SK-N-SH treated with all-trans-retinoic acid at 6 μM for 48 hours (cell line): Measurements from ENCODE around the gene MGME1.

Source experiments
- ARNTL ChIP-seq: fragments of 450-650 bp; formaldehyde crosslinking; IDR thresholded peaks from 2 replicates; pipeline ENCODE4 v1.5.0; 2020; ENCODE audit warnings: low read depth, mild to moderate bottlenecking, moderate library complexity, borderline replicate concordance
- CSDC2 ChIP-seq: fragments of 250-450 bp; sonication (Bioruptor Pico); IDR thresholded peaks from 2 replicates; pipeline ENCODE4 v1.5.0; 2020; ENCODE audit warnings: mild to moderate bottlenecking, moderate library complexity
- GLIS3 ChIP-seq: fragments of 250-450 bp; sonication (Bioruptor Pico); IDR thresholded peaks from 2 replicates; pipeline ENCODE4 v1.5.0; 2020; ENCODE audit warnings: mild to moderate bottlenecking, moderate library complexity
- ISL1 ChIP-seq: fragments of 250-450 bp; sonication (Bioruptor Pico); IDR thresholded peaks from 2 replicates; pipeline ENCODE4 v2.1.2; 2022; ENCODE audit warnings: mild to moderate bottlenecking, moderate library complexity
- RARB ChIP-seq: fragments of 250-450 bp; sonication (Bioruptor Pico); IDR thresholded peaks from 2 replicates; pipeline ENCODE4 v1.8.0; 2021; ENCODE audit warnings: mild to moderate bottlenecking, moderate library complexity
- TOX ChIP-seq: fragments of 250-450 bp; sonication (Bioruptor Pico); IDR thresholded peaks from 2 replicates; pipeline ENCODE4 v1.8.0; 2021; ENCODE audit warnings: mild to moderate bottlenecking, moderate library complexity, borderline replicate concordance
- ZFP3 ChIP-seq: fragments of 250-450 bp; sonication (Bioruptor Pico); IDR thresholded peaks from 2 replicates; pipeline ENCODE4 v1.5.0; 2020; ENCODE audit warnings: mild to moderate bottlenecking, moderate library complexity
- ZNF565 ChIP-seq: fragments of 450-650 bp; formaldehyde crosslinking; conservative IDR thresholded peaks from 2 replicates; pipeline ENCODE4 v1.5.0; 2020; ENCODE audit warnings: low read depth, mild to moderate bottlenecking, moderate library complexity
- ZNF70 ChIP-seq: fragments of 450-650 bp; formaldehyde crosslinking; IDR thresholded peaks from 2 replicates; pipeline ENCODE4 v1.5.0; 2020; ENCODE audit warnings: mild to moderate bottlenecking, moderate library complexity
- ZNF8 ChIP-seq: fragments of 450-650 bp; formaldehyde crosslinking; IDR thresholded peaks from 2 replicates; pipeline ENCODE4 v1.5.0; 2020; ENCODE audit warnings: mild to moderate bottlenecking, moderate library complexity
- TF ChIP-seq, protein P1 (sequence below): fragments of 250-450 bp; sonication (Bioruptor Pico); IDR thresholded peaks from 2 replicates; pipeline ENCODE4 v1.8.0; 2020; ENCODE audit warnings: mild to moderate bottlenecking, moderate library complexity, borderline replicate concordance
- TF ChIP-seq, protein P2 (sequence below): fragments of 250-450 bp; sonication (Bioruptor Pico); IDR thresholded peaks from 2 replicates; pipeline ENCODE4 v1.8.0; 2021; ENCODE audit warnings: low read depth, mild to moderate bottlenecking, moderate library complexity, borderline replicate concordance
- TF ChIP-seq, protein P3 (sequence below): fragments of 250-450 bp; sonication (Bioruptor Pico); IDR thresholded peaks from 2 replicates; pipeline ENCODE4 v1.5.0; 2020; ENCODE audit warnings: mild to moderate bottlenecking, moderate library complexity

DNA sequence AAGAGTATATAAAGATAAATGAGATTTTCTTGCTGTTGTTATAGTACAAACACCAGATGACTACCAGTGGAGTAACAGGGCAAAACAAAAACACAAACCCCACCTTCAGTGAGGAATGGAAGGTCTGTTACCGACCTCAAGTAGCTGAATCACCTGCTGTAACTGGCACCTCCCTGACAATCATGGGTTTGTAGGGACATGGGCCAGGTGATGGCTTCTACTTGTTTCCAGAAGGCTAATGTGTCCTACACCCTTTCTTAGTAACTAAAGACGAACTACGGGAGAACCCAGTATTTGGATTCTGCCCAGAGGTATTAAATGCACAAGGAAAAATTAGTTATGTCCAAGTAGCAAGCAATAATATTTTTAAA is 27.0 kb upstream of the MGME1 start:
- TF ChIP-seq ZNF565 (CRISPR knock-in tag) (no peak), RARB (no peak), GLIS3 (CRISPR knock-in tag) (no peak), TOX (CRISPR knock-in tag) (no peak), CSDC2 (CRISPR knock-in tag) (no peak), ZNF70 (CRISPR knock-in tag) (no peak), ZNF8 (CRISPR knock-in tag) (no peak), ZFP3 (CRISPR knock-in tag) (no peak), ISL1 (CRISPR knock-in tag) (no peak), ARNTL (CRISPR knock-in tag) (no peak)
- TF ChIP-seq, protein P1, sequence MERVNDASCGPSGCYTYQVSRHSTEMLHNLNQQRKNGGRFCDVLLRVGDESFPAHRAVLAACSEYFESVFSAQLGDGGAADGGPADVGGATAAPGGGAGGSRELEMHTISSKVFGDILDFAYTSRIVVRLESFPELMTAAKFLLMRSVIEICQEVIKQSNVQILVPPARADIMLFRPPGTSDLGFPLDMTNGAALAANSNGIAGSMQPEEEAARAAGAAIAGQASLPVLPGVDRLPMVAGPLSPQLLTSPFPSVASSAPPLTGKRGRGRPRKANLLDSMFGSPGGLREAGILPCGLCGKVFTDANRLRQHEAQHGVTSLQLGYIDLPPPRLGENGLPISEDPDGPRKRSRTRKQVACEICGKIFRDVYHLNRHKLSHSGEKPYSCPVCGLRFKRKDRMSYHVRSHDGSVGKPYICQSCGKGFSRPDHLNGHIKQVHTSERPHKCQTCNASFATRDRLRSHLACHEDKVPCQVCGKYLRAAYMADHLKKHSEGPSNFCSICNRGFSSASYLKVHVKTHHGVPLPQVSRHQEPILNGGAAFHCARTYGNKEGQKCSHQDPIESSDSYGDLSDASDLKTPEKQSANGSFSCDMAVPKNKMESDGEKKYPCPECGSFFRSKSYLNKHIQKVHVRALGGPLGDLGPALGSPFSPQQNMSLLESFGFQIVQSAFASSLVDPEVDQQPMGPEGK (CRISPR knock-in tag): no peak
- TF ChIP-seq, protein P2, sequence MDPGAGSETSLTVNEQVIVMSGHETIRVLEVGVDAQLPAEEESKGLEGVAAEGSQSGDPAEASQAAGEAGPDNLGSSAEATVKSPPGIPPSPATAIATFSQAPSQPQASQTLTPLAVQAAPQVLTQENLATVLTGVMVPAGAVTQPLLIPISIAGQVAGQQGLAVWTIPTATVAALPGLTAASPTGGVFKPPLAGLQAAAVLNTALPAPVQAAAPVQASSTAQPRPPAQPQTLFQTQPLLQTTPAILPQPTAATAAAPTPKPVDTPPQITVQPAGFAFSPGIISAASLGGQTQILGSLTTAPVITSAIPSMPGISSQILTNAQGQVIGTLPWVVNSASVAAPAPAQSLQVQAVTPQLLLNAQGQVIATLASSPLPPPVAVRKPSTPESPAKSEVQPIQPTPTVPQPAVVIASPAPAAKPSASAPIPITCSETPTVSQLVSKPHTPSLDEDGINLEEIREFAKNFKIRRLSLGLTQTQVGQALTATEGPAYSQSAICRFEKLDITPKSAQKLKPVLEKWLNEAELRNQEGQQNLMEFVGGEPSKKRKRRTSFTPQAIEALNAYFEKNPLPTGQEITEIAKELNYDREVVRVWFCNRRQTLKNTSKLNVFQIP (CRISPR knock-in tag): no peak
- TF ChIP-seq, protein P3, sequence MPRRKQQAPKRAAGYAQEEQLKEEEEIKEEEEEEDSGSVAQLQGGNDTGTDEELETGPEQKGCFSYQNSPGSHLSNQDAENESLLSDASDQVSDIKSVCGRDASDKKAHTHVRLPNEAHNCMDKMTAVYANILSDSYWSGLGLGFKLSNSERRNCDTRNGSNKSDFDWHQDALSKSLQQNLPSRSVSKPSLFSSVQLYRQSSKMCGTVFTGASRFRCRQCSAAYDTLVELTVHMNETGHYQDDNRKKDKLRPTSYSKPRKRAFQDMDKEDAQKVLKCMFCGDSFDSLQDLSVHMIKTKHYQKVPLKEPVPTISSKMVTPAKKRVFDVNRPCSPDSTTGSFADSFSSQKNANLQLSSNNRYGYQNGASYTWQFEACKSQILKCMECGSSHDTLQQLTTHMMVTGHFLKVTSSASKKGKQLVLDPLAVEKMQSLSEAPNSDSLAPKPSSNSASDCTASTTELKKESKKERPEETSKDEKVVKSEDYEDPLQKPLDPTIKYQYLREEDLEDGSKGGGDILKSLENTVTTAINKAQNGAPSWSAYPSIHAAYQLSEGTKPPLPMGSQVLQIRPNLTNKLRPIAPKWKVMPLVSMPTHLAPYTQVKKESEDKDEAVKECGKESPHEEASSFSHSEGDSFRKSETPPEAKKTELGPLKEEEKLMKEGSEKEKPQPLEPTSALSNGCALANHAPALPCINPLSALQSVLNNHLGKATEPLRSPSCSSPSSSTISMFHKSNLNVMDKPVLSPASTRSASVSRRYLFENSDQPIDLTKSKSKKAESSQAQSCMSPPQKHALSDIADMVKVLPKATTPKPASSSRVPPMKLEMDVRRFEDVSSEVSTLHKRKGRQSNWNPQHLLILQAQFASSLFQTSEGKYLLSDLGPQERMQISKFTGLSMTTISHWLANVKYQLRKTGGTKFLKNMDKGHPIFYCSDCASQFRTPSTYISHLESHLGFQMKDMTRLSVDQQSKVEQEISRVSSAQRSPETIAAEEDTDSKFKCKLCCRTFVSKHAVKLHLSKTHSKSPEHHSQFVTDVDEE (CRISPR knock-in tag): no peak
